ENCODE results near the gene WDFY3. TPM values are rescaled to one million over a fixed set of nuclear protein-coding genes. Genes with fewer than 3 reads are reported as not detected.

The WDFY3 gene
- total and polyA plus RNA-seq, 2 experiments from 2014 or later, result 7.7 to 55.9 TPM

GRCh38 chr4:84697159-84697558, 269.3 kb downstream of the WDFY3 start:
- no peak for DNase-seq (ENCODE audit: low spot score)
- WGBS (ENCODE audit: low lambda C conversion rate, missing lambda C conversion rate), result 91% methylated on average over 2 of the region's 2 CpGs
- Histone ChIP-seq H3K9me2 (replicated peaks; ENCODE audit: insufficient read depth) (no peaks in the 10 kb centered on the region), H3K4me1 (ENCODE audit: insufficient read depth) (no peaks in the 10 kb centered on the region), H3K4me3 (no peak overlapping the region), H3K27me3 (no peaks in the 10 kb centered on the region), H3K27ac (no peak overlapping the region), H4K20me1 (ENCODE audit: insufficient read depth, poor library complexity, severe bottlenecking) (no peaks in the 10 kb centered on the region), H3K36me3 (replicated peaks; ENCODE audit: insufficient read depth, low read depth) (peaks cover 3% of the 10 kb centered on the region), H3K79me2 (no peaks in the 10 kb centered on the region), H3K9me3 (ENCODE audit: low read depth) (no peaks in the 10 kb centered on the region), H3K4me2 (no peak overlapping the region), H2AFZ (no peak overlapping the region)
- TF ChIP-seq EZH2 (IDR thresholded peaks at IDR 0.05; ENCODE audit: borderline replicate concordance) (no peak), CTCF (IDR thresholded peaks at IDR 0.05; ENCODE audit: poor library complexity) (no peak), EZH2phosphoT487 (IDR thresholded peaks at IDR 0.05; ENCODE audit: low read depth, severe bottlenecking, unreplicated experiment) (no peak)

- no peak for TF ChIP-seq CTCF (IDR thresholded peaks at IDR 0.05; ENCODE audit: poor library complexity)
- TF ChIP-seq EZH2 (IDR thresholded peaks at IDR 0.05; ENCODE audit: borderline replicate concordance), result no peak
- no peak for TF ChIP-seq EZH2phosphoT487 (IDR thresholded peaks at IDR 0.05; ENCODE audit: low read depth, severe bottlenecking, unreplicated experiment)
- Histone ChIP-seq H2AFZ (no peak overlapping the region), H3K36me3 (replicated peaks; ENCODE audit: insufficient read depth, low read depth) (no peaks in the 10 kb centered on the region), H3K27ac (no peak overlapping the region), H4K20me1 (ENCODE audit: insufficient read depth, poor library complexity, severe bottlenecking) (no peaks in the 10 kb centered on the region), H3K27me3 (no peaks in the 10 kb centered on the region), H3K79me2 (no peaks in the 10 kb centered on the region), H3K4me2 (no peak overlapping the region), H3K9me3 (ENCODE audit: low read depth) (no peaks in the 10 kb centered on the region), H3K4me3 (no peak overlapping the region), H3K9me2 (replicated peaks; ENCODE audit: insufficient read depth) (no peaks in the 10 kb centered on the region), H3K4me1 (ENCODE audit: insufficient read depth) (no peaks in the 10 kb centered on the region)
- WGBS (ENCODE audit: low lambda C conversion rate, missing lambda C conversion rate), result 100% methylated on average over 1 of the region's 1 CpG
- DNase-seq (ENCODE audit: low spot score), result no peak
These were observed 274.7 kb downstream of the WDFY3 start for GRCh38 chr4:84691800-84692199.

GRCh38 chr4:84691170-84691691, 275.3 kb downstream of the WDFY3 start:
- no peaks in the 10 kb centered on the region for H3K9me3 ChIP-seq (ENCODE audit: low read depth)
- H3K79me2 ChIP-seq, result no peaks in the 10 kb centered on the region
- H3K27me3 ChIP-seq, result no peaks in the 10 kb centered on the region
- no peak overlapping the region for H2AFZ ChIP-seq
- no peaks in the 10 kb centered on the region for H3K9me2 ChIP-seq (replicated peaks; ENCODE audit: insufficient read depth)
- DNase-seq (ENCODE audit: low spot score), result no peak
- TF ChIP-seq EZH2 (IDR thresholded peaks at IDR 0.05; ENCODE audit: borderline replicate concordance), result no peak
- TF ChIP-seq CTCF (IDR thresholded peaks at IDR 0.05; ENCODE audit: poor library complexity), result no peak
- no peak for TF ChIP-seq EZH2phosphoT487 (IDR thresholded peaks at IDR 0.05; ENCODE audit: low read depth, severe bottlenecking, unreplicated experiment)
- H3K4me1 ChIP-seq (ENCODE audit: insufficient read depth), result no peaks in the 10 kb centered on the region
- no peaks in the 10 kb centered on the region for H4K20me1 ChIP-seq (ENCODE audit: insufficient read depth, poor library complexity, severe bottlenecking)
- 78% methylated on average over 1 of the region's 1 CpG for WGBS (ENCODE audit: low lambda C conversion rate, missing lambda C conversion rate)
- H3K4me2 ChIP-seq, result no peak overlapping the region
- H3K4me3 ChIP-seq, result no peak overlapping the region
- no peak overlapping the region for H3K27ac ChIP-seq
- no peaks in the 10 kb centered on the region for H3K36me3 ChIP-seq (replicated peaks; ENCODE audit: insufficient read depth, low read depth)

- no peaks in the 10 kb centered on the region for H3K9me2 ChIP-seq (replicated peaks; ENCODE audit: insufficient read depth)
- H2AFZ ChIP-seq, result no peak overlapping the region
- H3K27ac ChIP-seq, result no peak overlapping the region
- H3K36me3 ChIP-seq (replicated peaks; ENCODE audit: insufficient read depth, low read depth), result no peaks in the 10 kb centered on the region
- H3K4me2 ChIP-seq, result no peak overlapping the region
- H4K20me1 ChIP-seq (ENCODE audit: insufficient read depth, poor library complexity, severe bottlenecking), result no peaks in the 10 kb centered on the region
- no peaks in the 10 kb centered on the region for H3K9me3 ChIP-seq (ENCODE audit: low read depth)
- 94% methylated on average over 7 of the region's 7 CpGs for WGBS (ENCODE audit: low lambda C conversion rate, missing lambda C conversion rate)
- no peaks in the 10 kb centered on the region for H3K79me2 ChIP-seq
- no peaks in the 10 kb centered on the region for H3K4me1 ChIP-seq (ENCODE audit: insufficient read depth)
- no peak for DNase-seq (ENCODE audit: low spot score)
- TF ChIP-seq EZH2phosphoT487 (IDR thresholded peaks at IDR 0.05; ENCODE audit: low read depth, severe bottlenecking, unreplicated experiment) (no peak), EZH2 (IDR thresholded peaks at IDR 0.05; ENCODE audit: borderline replicate concordance) (no peak), CTCF (IDR thresholded peaks at IDR 0.05; ENCODE audit: poor library complexity) (no peak)
- H3K4me3 ChIP-seq, result no peak overlapping the region
- no peaks in the 10 kb centered on the region for H3K27me3 ChIP-seq
These were observed 276.0 kb downstream of the WDFY3 start for GRCh38 chr4:84690481-84690880.

Data from hepatocyte (in vitro differentiated cells).